NCI-H82 (cell line): ENCODE measurements around the gene NR2C1.
"Not testable (repeated sequence)": the region's sequence is repeated elsewhere in the genome, so short reads cannot be mapped to it uniquely, and the experiment has no call there.

Experiments used
- DNase-seq: peaks from one replicate; lab custom pipeline; 2025; lab: John Stamatoyannopoulos, UW

The NR2C1 gene

DNA sequence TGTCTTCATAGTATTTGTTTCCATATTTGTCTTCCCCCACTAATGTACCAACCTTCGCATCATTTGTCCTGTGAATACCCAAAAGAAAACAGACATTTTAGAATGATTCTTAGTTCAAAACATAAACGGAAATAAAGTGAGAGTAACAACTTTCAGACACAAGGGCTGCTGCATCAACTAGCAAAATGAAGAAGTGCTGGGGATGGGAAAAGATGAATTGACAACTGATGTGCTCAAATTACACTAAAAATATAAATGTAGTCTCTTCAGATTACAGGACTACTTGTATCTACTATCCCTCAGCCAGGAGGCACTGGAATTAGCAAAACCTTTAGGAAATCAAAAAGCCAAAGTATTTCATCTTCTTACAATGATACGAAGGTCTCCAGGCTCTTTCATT, 70.7 kb downstream of the NR2C1 start:
- DNase-seq, result no peak

DNA sequence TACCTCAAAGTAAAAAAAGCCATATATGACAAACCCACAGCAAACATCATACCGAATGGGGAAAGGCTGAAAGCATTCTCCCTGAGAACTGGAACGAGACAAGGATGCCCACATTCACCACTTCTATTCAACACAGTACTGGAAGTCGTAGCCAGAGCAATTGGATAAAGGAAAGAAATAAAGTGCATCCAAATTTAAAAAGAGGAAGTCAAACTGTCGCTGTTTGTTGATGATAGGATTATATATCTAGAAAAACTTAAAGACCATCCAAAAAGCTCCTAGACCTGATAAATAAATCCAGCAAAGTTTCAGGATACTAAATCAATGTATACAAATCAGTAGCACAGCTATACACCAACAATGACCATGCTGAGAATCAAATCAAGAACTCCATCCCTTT, 75.1 kb downstream of the NR2C1 start:
- no peak for DNase-seq

GRCh38 chr12:94997726-94998125, 75.7 kb downstream of the NR2C1 start:
- DNase-seq, result no peak

- no peak for DNase-seq
Measured at GRCh38 chr12:94997061-94997460, 76.4 kb downstream of the NR2C1 start.

DNA sequence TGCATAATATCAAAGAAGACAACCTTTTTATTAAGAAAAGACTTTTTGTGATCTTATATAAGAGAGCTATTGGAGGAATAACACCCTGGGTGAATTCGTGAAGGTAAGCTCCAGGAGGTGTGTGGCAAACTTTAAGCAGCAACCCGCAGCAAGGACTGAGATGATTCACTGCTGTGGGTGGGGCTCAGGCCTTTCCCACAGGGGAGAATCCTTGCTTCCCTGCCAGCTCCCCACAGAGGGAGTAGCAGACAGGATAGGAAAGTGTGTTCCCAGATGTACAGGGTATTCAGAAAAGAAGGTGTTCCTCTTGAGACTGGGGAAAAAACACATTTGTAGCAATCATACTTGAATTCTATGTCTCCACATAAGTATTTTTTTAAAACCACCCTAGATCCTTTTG, 79.1 kb downstream of the NR2C1 start:
- no peak for DNase-seq

GRCh38 chr12:94993855-94994254, 79.6 kb downstream of the NR2C1 start:
- DNase-seq, result not testable (repeated sequence)

DNA sequence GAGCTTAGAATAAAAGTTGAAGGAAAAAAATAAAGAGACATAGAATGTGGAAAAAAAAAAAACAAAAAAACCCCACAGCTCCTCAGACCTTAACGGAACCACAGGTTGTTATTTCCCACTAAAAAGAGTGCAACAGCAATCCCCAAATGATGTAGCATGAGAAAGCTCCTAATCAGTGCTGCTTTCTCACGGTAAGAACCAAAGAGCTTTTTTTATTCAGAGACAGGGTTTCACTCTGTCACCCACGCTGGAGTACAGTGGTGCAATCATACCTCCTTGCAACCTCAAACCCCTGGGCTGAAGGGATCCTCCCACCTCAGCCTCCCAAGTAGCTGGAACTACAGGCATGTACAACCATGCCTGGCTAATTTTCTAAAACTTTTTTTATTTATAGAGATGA, 83.2 kb downstream of the NR2C1 start:
- no peak for DNase-seq

DNA sequence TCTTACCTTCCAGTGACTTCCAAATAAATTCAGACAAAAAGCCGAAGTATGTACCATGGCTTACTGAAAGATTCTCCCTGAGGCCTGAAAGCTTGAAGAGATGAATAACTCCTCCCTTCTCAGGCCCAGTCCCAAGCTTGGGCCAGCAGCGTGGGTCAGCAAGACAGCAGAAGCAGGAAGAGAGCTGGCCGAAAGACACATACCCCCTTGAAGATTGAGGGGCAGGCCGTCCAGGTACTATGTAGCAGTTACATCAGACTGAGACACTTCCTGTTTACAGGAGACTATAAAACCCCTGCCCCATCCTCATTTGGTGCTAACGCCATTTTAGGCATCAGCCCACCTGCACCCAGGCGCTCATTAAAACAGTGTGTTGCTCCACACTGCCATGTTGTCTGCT, 84.9 kb downstream of the NR2C1 start:
- DNase-seq, result no peak

DNA sequence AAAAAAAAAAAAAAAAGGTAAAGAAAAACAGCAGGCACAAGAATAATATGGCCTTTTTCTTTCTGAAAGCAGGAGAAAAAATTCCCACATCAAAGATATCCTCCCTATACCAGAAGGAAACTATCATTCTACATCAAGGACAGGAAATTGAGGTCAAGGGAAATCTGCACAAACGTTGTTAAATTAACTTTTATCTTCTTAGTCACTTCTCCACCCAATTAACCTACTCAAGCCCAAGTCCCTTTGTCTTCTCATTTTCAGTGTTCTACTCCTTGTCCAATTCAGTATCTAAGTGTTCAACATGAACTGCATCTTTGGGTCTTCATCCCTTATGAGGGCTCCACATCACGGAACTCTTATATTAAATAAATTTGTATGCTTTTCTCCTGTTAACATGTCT, 85.6 kb downstream of the NR2C1 start:
- no peak for DNase-seq

DNA sequence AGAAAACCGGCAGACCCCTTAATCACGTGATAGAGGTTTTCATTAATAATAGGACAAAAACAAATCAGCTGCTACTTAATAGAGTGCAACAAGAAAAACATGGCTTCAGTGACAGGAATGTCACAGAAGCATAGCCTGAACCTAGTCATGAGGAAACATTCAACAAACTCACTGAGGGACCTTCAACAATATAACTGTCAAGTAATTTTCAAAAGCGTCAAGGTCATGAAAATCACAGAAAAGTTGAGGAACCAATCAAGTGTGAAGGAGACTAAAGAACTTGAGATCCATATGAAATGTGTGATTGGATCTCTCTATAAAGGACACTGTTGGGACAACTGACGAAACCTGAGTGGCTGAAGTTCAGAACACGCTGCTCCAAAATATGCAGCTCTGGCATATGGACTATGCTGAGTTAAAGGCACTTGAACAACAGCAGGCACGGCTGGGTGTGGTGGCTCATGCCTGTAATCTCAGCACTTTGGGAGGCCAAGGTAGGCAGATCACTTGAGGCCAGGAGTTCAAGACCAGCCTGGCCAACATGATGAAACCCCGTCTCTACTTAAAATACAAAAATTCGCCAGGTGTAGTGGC, 86.2 kb downstream of the NR2C1 start:
- no peak for DNase-seq

- not testable (repeated sequence) for DNase-seq
Measured at GRCh38 chr12:94985099-94985498, 88.3 kb downstream of the NR2C1 start.

DNA sequence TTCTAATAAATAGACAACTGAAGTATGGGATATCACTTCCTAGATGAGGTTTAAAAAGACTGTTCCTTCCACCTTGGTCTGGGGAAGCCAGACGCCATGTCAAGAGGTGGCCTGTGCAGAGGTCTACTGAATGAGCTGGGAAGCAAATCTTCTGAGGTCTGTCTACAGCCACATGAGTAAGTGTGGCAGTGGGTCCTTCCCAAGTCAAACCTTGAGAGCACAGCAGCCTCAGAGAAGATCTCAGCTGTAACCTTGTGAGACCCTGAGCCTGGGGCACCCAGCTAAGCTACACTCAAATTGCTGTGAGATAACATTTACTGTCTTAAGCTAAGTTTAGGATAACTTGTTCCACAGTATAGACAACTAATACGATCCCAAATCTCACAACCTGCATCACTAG, 90.1 kb downstream of the NR2C1 start:
- DNase-seq, result no peak

DNA sequence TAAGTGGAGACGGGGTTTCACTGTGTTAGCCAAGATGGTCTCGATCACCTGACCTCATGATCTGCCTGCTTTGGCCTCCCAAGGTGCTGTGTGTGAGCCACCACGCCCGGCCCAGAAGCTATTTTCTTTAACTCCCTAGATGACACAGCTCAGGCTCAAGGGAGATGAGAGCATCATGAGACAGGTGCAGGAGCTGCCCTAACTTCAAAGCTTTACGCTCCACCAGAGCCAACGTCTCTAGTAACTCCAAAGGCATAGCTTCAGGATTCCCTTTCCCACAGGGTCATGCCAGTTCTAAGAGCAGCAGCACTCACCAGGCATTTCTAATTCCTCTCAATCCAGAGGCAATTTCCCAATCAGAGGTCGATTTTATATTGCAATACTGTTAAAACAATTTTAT, 91.0 kb downstream of the NR2C1 start:
- no peak for DNase-seq

DNA sequence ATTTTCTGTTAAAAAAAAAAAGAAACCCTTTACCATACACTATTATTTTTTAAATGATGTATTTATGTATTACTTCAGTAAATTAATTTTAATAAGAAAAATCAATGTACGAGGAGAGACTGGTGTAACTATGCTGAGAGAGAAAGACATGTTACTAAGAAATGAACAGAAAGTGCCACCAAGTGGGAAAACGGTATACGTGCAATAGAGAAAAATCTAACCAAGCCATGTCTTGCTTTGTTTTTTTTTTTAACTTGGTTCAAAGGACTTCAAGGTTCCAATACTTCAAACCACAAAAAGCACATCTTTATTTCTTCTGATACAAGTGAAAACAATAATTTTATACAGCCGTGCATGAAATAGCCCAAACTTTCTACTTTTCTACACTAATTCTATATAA, 92.8 kb downstream of the NR2C1 start:
- no peak for DNase-seq

- no peak for DNase-seq
Measured at GRCh38 chr12:94979941-94980340, 93.5 kb downstream of the NR2C1 start.

DNA sequence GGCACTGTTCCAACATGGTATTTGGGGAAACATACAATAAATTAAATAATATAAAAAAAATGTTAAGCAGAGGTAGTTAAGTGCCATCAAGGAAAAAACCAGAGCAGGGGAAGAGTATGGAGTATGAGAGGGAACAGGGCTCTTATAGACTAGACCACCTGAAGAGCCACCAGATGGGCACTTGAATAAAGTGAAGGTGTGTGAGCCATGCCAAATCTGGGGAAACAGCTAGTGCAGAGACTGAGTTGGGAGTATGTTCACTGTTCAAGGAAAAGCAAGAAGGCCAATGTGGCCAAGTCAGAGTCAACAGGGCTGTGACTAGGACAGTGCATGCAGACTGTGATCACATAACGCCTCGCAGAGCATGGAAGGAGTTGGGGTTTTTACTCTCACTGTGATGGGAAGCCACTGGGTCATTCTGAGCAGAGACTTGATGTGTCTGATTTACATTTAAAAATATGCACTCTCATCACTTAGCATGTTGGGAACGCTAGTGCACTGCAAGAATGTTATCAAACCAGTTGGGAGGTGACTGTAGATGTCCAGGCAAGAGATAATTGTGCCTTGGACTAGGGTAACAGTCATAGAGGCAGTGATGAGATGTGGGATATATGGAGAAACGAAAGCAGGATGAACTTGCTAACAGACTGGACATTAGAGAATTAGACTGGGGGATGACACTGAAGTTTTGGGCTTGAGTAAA, 95.5 kb downstream of the NR2C1 start:
- DNase-seq, result no peak

DNA sequence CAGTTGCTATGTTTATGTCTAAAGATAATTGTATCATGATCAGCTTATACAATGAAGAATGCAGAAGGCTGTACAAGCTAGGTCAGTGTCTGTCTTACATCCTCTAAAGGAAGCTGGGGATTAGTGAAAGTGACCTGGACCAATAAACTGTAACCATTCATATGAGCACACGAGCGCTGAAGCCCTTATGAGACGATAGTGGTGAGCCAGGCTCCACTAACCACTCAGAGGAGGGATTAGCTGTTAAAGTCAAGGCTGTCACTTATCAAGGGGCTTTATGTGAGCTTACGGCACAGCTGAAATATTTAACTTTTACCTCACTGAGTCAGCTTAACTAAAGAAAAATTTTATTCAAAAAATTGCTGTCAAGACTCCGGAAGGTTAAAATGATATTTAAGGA, 100.2 kb downstream of the NR2C1 start:
- DNase-seq, result peak; percentile 97

GRCh38 chr12:94972795-94973194, 100.6 kb downstream of the NR2C1 start:
- DNase-seq, result no peak

GRCh38 chr12:94971923-94972322, 101.5 kb downstream of the NR2C1 start:
- no peak for DNase-seq

DNA sequence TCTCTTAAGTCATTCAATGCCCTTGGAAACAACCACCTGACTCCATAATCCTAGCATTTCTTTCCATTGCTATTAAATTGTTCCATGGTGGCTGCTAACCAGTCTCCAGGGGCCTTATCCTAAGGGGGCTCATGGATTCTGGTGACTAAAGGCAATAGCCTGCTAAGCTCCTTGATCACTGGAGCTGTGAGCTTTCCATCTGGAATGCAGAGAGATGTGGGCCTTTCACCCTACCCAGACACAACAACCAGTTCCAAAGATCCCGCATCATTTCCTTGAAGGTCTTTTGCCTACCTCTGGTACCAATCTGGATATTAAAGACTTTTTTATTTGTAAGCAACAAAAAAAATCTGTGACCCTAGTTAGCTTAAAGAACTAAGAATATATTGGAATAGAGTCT, 102.9 kb downstream of the NR2C1 start:
- no peak for DNase-seq
